T follicular helper cell (primary cell): ENCODE results near the gene CBX8.

ENCODE experiments used
- DNase-seq: peaks from one replicate; pipeline ENCODE4 v3.0.0-alpha.2; 2020; ENCODE audit warnings: low read depth

Gene CBX8

GRCh38 chr17:79819534-79820276 lies 22.8 kb upstream of the CBX8 start:
- DNase-seq, result no peak

- DNase-seq, result no peak
These were observed 22.2 kb upstream of the CBX8 start for GRCh38 chr17:79819085-79819484.

- no peak for DNase-seq
These were observed 21.3 kb upstream of the CBX8 start for GRCh38 chr17:79818026-79818758.

- DNase-seq, result no peak
These were observed 19.1 kb upstream of the CBX8 start for GRCh38 chr17:79815836-79816461.

- no peak for DNase-seq
These were observed 18.3 kb upstream of the CBX8 start for GRCh38 chr17:79814974-79815835.

GRCh38 chr17:79814127-79814973 lies 17.5 kb upstream of the CBX8 start:
- no peak for DNase-seq

GRCh38 chr17:79813297-79814126 lies 16.6 kb upstream of the CBX8 start:
- no peak for DNase-seq

- no peak for DNase-seq
These were observed 15.7 kb upstream of the CBX8 start for GRCh38 chr17:79812353-79813258.

- no peak for DNase-seq
These were observed 15.0 kb upstream of the CBX8 start for GRCh38 chr17:79811868-79812352.

GRCh38 chr17:79811011-79811867 lies 14.4 kb upstream of the CBX8 start:
- DNase-seq, result no peak

- DNase-seq, result peak; percentile 78
These were observed 13.5 kb upstream of the CBX8 start for GRCh38 chr17:79810130-79811010.

- DNase-seq, result no peak
These were observed 12.8 kb upstream of the CBX8 start for GRCh38 chr17:79809530-79810129.

GRCh38 chr17:79808763-79809529 lies 12.1 kb upstream of the CBX8 start:
- DNase-seq, result no peak

- no peak for DNase-seq
These were observed 10.2 kb upstream of the CBX8 start for GRCh38 chr17:79806863-79807720.

GRCh38 chr17:79806446-79806760 lies 9.5 kb upstream of the CBX8 start:
- DNase-seq, result no peak
